NCI-H1930 (cell line): ENCODE results near the gene PHF13.

ENCODE experiments used
- DNase-seq, 2 experiments: peaks; one replicate each; lab custom pipeline; 2025; lab: John Stamatoyannopoulos, UW

The PHF13 gene

GRCh38 chr1:6613361-6614018 lies at the start of gene PHF13:
Gene PHF13 (plus strand): TSS chr1:6613731. CDS start chr1:6614067, 336 bp downstream.
- peak; percentile 96 to 99 for DNase-seq

GRCh38 chr1:6569033-6569432 lies 44.5 kb upstream of the PHF13 start:
- DNase-seq = no peak

- no peak for DNase-seq
These were observed 43.4 kb upstream of the PHF13 start for GRCh38 chr1:6570100-6570499.

DNA sequence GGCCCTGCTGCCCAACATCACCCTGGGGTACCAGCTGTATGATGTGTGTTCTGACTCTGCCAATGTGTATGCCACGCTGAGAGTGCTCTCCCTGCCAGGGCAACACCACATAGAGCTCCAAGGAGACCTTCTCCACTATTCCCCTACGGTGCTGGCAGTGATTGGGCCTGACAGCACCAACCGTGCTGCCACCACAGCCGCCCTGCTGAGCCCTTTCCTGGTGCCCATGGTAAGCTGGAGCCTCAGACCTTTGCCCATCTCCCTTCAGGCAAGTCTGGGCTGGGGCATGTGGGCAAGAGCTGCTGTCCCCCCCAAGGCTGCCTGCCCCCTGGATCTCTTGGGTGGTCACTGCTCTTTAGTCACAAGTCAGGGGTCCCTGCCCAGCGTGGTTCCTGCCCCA lies 42.5 kb upstream of the PHF13 start:
- no peak for DNase-seq

DNA sequence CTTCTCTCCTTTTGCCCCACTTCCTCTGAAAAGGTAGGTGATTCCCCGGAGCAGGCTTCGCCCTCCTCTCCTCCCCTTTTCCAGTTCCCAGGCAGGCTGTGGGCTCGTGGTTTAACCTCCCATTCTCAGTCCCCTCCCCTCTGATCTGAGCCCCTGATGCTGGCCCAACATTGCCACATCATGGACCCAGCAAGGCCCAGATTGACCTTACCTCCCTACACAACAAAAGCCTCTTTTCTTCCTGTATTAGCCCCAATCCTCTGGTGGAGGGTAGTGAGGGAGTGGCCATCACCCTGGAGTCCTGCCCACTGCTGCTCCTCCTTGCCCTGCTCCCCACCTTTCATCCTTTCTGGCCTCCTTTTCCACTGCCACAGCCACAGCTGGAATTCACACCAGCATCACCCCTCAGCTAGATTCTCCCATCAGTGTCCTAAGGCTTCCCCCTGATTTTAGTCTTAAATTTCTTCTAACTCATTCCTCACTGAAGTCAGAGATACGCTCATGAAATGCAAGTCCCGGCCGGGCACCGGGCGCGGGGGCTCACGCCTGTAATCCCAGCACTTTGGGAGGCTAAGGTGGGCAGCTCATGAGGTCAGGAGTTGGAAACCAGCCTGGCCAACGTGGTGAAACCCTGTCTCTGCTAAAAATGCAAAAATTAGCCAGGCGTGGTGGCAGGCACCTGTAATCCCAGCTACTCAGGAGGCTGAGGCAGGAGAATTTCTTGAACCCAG lies 40.7 kb upstream of the PHF13 start:
- DNase-seq = no peak

DNA sequence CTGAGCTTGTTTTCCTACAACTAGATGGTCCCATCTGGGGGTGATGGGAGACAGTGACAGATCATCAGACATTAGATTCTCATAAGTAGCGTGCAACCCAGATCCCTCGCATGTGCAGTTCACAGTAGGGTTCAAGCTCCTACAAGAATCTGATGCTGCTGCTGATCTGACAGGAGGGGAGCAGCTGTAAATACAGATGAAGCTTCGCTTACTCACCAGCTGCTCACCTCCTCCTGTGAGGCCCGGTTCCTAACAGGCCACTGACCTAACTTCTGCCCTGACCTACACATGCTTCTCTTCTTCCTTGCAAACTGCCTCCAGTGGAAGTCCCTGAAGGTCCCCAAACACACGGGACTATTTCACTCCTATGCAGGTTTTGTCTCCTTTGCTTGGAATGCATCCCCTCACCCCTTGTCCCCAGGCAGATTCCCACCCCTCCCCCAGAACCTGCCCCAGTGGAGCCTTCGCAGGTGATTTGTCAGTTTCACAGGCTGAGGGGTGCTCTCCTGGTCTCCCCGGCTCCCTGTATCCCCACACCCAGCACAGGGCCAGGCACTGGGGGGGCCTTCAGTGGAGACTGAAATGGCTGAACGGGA lies 39.4 kb upstream of the PHF13 start:
- DNase-seq = no peak

DNA sequence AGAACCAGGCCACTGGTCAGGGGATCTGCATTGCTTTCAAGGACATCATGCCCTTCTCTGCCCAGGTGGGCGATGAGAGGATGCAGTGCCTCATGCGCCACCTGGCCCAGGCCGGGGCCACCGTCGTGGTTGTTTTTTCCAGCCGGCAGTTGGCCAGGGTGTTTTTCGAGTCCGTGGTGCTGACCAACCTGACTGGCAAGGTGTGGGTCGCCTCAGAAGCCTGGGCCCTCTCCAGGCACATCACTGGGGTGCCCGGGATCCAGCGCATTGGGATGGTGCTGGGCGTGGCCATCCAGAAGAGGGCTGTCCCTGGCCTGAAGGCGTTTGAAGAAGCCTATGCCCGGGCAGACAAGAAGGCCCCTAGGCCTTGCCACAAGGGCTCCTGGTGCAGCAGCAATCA lies 38.7 kb upstream of the PHF13 start:
- DNase-seq = no peak

- no peak for DNase-seq
These were observed 35.6 kb upstream of the PHF13 start for GRCh38 chr1:6577831-6578525.

GRCh38 chr1:6578624-6579373 lies 34.7 kb upstream of the PHF13 start:
- no peak for DNase-seq

- DNase-seq = peak; percentile 94 to 96
These were observed 34.0 kb upstream of the PHF13 start, which contains the start of gene ZBTB48 for GRCh38 chr1:6579374-6580118. Gene ZBTB48 (plus strand): TSS chr1:6579994. CDS start chr1:6580610, 616 bp downstream.

GRCh38 chr1:6580119-6580592 lies 33.4 kb upstream of the PHF13 start:
- no peak for DNase-seq

DNA sequence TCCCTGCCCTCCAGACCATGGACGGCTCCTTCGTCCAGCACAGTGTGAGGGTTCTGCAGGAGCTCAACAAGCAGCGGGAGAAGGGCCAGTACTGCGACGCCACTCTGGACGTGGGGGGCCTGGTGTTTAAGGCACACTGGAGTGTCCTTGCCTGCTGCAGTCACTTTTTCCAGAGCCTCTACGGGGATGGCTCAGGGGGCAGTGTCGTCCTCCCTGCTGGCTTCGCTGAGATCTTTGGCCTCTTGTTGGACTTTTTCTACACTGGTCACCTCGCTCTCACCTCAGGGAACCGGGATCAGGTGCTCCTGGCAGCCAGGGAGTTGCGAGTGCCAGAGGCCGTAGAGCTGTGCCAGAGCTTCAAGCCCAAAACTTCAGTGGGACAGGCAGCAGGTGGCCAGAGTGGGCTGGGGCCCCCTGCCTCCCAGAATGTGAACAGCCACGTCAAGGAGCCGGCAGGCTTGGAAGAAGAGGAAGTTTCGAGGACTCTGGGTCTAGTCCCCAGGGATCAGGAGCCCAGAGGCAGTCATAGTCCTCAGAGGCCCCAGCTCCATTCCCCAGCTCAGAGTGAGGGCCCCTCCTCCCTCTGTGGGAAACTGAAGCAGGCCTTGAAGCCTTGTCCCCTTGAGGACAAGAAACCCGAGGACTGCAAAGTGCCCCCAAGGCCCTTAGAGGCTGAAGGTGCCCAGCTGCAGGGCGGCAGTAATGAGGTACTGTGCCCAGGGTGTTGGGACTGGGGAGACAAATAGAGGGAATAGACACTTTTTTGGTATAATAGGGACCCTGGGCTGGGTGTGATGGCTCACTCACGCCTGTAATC lies 32.7 kb upstream of the PHF13 start:
- DNase-seq = no peak

DNA sequence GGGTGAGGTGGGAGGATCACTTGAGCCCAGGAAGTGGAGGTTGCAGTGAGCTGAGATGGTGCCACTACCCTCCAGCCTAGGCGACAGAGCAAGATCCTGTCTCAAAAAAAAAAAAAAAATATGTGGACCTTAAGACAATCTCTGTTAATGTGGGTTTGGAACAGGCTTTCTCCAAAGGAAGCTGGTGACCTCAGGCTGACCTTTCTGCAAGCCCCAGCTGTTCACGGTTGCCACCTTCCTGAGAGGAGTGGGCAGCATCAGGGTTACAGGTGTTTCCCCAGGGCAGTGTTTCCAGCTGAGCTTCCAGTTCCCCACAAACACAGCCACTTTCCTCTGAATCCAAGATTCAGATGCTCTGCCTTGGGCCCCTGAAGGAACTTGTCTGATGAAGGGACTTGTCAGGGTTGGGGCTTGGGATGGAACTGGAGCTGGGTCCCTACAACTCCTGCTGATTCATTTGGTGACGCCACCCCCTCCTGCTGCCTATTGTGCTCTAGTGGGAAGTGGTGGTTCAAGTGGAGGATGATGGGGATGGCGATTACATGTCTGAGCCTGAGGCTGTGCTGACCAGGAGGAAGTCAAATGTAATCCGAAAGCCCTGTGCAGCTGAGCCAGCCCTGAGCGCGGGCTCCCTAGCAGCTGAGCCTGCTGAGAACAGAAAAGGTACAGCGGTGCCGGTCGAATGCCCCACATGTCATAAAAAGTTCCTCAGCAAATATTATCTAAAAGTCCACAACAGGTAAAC lies 31.8 kb upstream of the PHF13 start:
- no peak for DNase-seq

- DNase-seq = no peak
These were observed 31.2 kb upstream of the PHF13 start for GRCh38 chr1:6582370-6582769.

DNA sequence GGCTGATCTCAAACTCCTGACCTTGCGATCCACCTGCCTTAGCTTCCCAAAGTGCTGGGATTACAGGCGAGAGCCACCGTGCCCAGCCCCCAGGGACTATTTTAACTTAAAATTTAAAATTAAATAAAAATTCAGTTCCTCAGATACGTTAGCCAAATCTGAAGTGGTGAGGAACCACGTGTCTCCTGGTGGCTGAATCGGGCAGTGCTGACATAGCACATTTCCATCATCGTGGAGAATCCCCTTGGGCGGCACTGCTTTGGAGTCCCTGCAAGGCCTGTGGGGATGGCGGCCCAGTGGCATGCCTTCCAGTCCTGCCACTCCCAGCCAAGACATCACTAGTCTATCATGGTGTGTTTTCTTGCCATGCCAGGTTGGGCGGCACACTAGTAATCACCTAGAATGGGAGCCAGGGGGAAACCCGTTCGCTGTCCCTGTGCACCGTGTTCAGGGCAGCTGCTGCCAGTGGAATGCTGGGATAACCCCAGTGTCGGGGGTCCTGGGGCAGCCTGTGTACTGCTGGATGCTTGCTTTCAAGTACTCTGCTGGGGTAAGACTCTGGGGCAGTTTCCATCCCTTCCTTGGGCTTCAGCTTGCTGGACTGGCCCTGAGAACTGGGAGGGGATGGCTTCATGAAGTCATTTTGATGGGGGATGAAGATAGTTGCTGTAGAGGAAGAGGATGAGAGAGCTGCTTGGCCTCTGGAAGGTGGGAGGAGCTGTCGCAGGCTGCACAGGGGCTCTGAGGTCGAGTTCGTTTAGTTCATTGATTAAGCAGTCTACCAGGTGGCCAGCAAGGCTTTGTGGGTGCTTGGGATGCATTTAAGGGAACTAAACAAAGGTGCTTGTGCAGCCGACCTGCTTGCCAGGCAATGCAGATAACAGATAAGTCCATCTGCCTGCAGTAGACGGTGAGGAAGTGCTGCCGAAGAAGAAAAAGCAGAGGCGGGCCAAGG lies 29.1 kb upstream of the PHF13 start:
- DNase-seq = no peak

DNA sequence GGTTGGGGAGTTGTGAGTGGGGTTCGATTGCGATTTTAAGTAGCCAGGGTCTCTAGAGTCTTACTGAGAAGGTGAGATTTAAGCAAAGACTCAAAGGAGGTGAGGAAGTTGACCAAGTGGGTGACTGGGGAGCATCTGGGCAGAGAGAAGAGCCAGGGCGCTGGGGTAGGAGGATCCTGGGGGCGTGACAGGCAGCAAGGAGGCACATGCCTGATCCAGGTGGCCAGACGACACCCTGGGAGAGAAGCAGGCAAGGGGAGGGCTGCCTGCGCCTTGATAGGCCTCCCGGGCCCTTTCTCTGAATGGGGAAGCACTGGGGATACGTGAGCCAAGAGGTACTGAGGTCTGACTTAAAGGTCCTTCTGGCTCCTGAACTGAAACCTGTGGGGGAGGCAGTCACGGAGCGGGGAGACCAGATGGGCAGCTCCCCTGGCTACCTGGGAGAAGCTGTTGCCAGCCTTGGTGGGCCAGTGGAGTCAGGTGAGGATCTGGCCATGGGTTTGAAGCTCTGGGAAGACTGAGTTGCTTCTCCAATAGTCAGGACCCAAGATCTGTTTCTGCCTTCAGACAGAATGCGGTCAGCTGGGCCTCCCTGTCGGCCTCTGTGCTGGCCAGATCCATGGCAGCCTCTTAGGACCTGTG lies 28.3 kb upstream of the PHF13 start:
- DNase-seq = no peak

DNA sequence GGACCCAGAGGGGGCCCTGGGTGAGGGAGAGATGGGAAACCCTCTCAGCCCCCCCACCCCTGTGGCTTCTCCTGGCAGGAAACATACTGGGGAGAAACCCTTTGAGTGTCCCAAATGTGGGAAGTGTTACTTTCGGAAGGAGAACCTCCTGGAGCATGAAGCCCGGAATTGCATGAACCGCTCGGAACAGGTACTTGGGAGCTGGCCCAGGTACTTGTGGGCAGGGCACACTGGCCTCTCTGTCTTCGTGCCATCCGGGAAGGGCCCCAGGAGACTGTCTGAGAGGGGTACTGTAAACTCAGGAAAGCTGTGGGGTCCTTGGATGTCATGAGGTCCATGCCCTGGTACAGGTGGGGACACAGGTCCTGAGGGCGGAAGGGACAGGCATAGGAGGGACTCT lies 27.7 kb upstream of the PHF13 start:
- no peak for DNase-seq

GRCh38 chr1:6586404-6586816 lies 27.1 kb upstream of the PHF13 start:
- DNase-seq = no peak
